Esophagus muscularis mucosa (tissue), 3 donors: Measurements from ENCODE around the gene PAX5.

Experiments
- CTCF ChIP-seq, 3 experiments: fragments of 200-600 bp in 2 of 3; fragments of 450-650 bp in 1 of 3; sonication (generic) in 2 of 3; IDR thresholded peaks; one replicate each; pipeline ENCODE4 v1.5.1; 2017 to 2019; ENCODE audit warnings: antibody characterized with exemption in 3 of 3, mild to moderate bottlenecking in 2 of 3, moderate library complexity in 1 of 3
- EP300 ChIP-seq: sonication (generic); formaldehyde crosslinking; IDR thresholded peaks from one replicate; pipeline ENCODE4 v1.6.1; 2017; ENCODE audit warnings: antibody characterized with exemption

GRCh38 chr9:36874261-36874660 is 159.8 kb downstream of the PAX5 start:
- TF ChIP-seq CTCF (IDR thresholded peaks at IDR 0.05) (no peak), EP300 (no peak)
